ENCODE data around the gene HPCA. TPM values are rescaled to one million over a fixed set of nuclear protein-coding genes. Genes with fewer than 3 reads are reported as not detected.
A peak's percentile ranks its signal among the peaks of the same experiment; 100 is the strongest.

The HPCA gene
- polyA plus RNA-seq, 1 donor (not counting 4 experiments of a cell fraction or from before 2014, with no cell fraction given), result not detected

DNA sequence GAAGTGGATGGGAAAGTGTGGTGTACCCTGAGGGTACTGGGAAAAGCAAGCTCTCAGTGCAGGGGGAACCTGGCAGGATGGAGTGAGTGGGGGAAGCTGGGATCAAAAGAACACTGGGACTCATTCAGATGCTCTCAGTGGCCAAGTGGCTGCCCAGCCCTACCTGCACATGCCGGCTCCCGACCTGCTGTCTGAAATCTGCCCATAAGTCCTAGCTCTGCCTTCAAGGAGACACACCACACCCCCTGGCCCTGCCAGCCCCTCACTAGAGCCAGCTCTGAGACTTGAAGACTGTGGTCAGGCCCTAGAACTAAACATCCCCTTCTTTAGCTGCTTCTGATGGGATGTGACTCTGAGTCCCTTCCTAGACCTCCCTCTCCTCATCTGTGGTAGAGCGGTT, 12.7 kb downstream of the HPCA start:
- TF ChIP-seq, protein P1, sequence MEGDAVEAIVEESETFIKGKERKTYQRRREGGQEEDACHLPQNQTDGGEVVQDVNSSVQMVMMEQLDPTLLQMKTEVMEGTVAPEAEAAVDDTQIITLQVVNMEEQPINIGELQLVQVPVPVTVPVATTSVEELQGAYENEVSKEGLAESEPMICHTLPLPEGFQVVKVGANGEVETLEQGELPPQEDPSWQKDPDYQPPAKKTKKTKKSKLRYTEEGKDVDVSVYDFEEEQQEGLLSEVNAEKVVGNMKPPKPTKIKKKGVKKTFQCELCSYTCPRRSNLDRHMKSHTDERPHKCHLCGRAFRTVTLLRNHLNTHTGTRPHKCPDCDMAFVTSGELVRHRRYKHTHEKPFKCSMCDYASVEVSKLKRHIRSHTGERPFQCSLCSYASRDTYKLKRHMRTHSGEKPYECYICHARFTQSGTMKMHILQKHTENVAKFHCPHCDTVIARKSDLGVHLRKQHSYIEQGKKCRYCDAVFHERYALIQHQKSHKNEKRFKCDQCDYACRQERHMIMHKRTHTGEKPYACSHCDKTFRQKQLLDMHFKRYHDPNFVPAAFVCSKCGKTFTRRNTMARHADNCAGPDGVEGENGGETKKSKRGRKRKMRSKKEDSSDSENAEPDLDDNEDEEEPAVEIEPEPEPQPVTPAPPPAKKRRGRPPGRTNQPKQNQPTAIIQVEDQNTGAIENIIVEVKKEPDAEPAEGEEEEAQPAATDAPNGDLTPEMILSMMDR (optimal IDR thresholded peaks at IDR 0.05 in 1 of 3, IDR thresholded peaks at IDR 0.05 in 1 of 3, conservative IDR thresholded peaks at IDR 0.05 in 1 of 3; ENCODE audit: extremely low read depth in 1 of 3, insufficient read depth in 2 of 3, low read length in 3 of 3), result no peak
- TF ChIP-seq EZH2 (IDR thresholded peaks at IDR 0.05; ENCODE audit: low read length), result no peak
- no peak overlapping the region for H3K4me3 ChIP-seq (ENCODE audit: control insufficient read depth in 2 of 3, extremely low read depth in 1 of 3, insufficient read depth in 2 of 3, low read depth in 1 of 3, low read length in 3 of 3)
- H3K79me2 ChIP-seq (ENCODE audit: control insufficient read depth, insufficient read depth, low read length), result peaks cover 9% of the 10 kb centered on the region
- peaks cover 32% of the 10 kb centered on the region for H3K4me1 ChIP-seq (ENCODE audit: control insufficient read depth, extremely low read depth, insufficient read depth, low read length)
- dilution Hi-C loops (cut with MboI; ENCODE audit: extremely low pct_ligation_motif_present, low sequenced_read_pairs), result no loop called here
- no peaks in the 10 kb centered on the region for H3K27me3 ChIP-seq (ENCODE audit: control insufficient read depth, extremely low read depth, insufficient read depth, low read length)
- FAIRE-seq, result peak; percentile 39
- H3K36me3 ChIP-seq (ENCODE audit: control insufficient read depth in 2 of 2, extremely low read depth in 1 of 2, insufficient read depth in 2 of 2, low read length in 2 of 2), result peaks cover 2 to 19% of the 10 kb centered on the region in 2 experiments
- H3K27ac ChIP-seq (ENCODE audit: control insufficient read depth, insufficient read depth, low read length), result no peak overlapping the region
- H3K9me3 ChIP-seq (ENCODE audit: control insufficient read depth, low read depth, low read length), result no peaks in the 10 kb centered on the region
- no peaks in the 10 kb centered on the region for H4K20me1 ChIP-seq (ENCODE audit: control insufficient read depth, extremely low read depth, insufficient read depth, low read length)
- H3K9ac ChIP-seq (ENCODE audit: control insufficient read depth, extremely low read depth, insufficient read depth, low read length), result no peak overlapping the region
- DNase-seq (ENCODE audit: low read depth, low spot score), result no peak
- no peak overlapping the region for H3K4me2 ChIP-seq (ENCODE audit: control insufficient read depth, extremely low read depth, insufficient read depth, low read depth, low read length)
- H2AFZ ChIP-seq (ENCODE audit: control insufficient read depth, low read length), result no peak overlapping the region
- H3K9me1 ChIP-seq (ENCODE audit: control insufficient read depth, extremely low read depth, insufficient read depth, low read length), result no peaks in the 10 kb centered on the region

DNA sequence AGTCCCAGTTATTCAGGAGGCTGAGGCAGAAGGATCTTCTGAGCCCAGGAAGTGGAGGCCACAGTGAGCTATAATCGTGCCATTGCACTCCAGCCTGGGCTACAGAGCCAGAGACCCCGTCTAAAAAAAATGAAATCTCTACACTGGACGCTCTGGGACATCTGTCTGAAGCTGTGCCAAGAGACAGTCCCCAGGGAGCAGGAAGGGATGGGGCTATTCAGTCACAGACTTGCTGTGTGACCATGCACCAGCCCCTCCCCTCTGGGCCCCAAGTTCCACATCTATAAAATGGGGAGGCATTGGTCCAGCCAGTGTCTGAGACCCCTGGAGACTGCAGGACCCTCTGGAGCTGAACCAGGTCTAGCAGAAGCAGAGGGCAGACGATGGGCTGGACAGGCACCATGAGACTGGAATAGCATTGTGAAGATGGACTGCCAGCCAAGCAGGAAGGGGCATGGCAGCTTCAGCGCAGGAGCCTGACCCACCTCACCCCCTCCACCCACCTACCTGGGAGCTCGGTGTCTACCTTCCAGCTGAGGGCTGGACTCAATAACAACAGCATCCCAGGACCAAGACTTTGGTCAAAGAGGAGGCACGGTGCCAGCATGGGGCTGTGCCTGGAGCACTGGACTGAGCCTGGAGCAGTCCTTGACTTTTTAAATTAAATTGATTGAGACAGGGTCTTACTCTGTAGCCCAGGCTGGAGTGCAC, 13.4 kb downstream of the HPCA start:
- dilution Hi-C loops (cut with MboI; ENCODE audit: extremely low pct_ligation_motif_present, low sequenced_read_pairs), result no loop called here
- Histone ChIP-seq H3K4me2 (ENCODE audit: control insufficient read depth, extremely low read depth, insufficient read depth, low read depth, low read length) (peak overlapping the region; percentile 90), H3K4me1 (ENCODE audit: control insufficient read depth, extremely low read depth, insufficient read depth, low read length) (peaks cover 32% of the 10 kb centered on the region), H2AFZ (ENCODE audit: control insufficient read depth, low read length) (no peak overlapping the region), H3K36me3 (ENCODE audit: control insufficient read depth in 2 of 2, extremely low read depth in 1 of 2, insufficient read depth in 2 of 2, low read length in 2 of 2) (peaks cover 2 to 19% of the 10 kb centered on the region in 2 experiments), H3K9ac (ENCODE audit: control insufficient read depth, extremely low read depth, insufficient read depth, low read length) (peak overlapping the region; percentile 84), H3K79me2 (ENCODE audit: control insufficient read depth, insufficient read depth, low read length) (peaks cover 9% of the 10 kb centered on the region), H3K27ac (ENCODE audit: control insufficient read depth, insufficient read depth, low read length) (no peak overlapping the region), H3K27me3 (ENCODE audit: control insufficient read depth, extremely low read depth, insufficient read depth, low read length) (no peaks in the 10 kb centered on the region), H3K9me1 (ENCODE audit: control insufficient read depth, extremely low read depth, insufficient read depth, low read length) (no peaks in the 10 kb centered on the region), H3K4me3 (ENCODE audit: control insufficient read depth in 2 of 3, extremely low read depth in 1 of 3, insufficient read depth in 2 of 3, low read depth in 1 of 3, low read length in 3 of 3) (peak overlapping the region in 2 of 3 experiments; percentile 83 to 84), H3K9me3 (ENCODE audit: control insufficient read depth, low read depth, low read length) (no peaks in the 10 kb centered on the region), H4K20me1 (ENCODE audit: control insufficient read depth, extremely low read depth, insufficient read depth, low read length) (no peaks in the 10 kb centered on the region)
- TF ChIP-seq, protein P1 (optimal IDR thresholded peaks at IDR 0.05 in 1 of 3, IDR thresholded peaks at IDR 0.05 in 1 of 3, conservative IDR thresholded peaks at IDR 0.05 in 1 of 3; ENCODE audit: extremely low read depth in 1 of 3, insufficient read depth in 2 of 3, low read length in 3 of 3), result no peak
- no peak for TF ChIP-seq EZH2 (IDR thresholded peaks at IDR 0.05; ENCODE audit: low read length)
- DNase-seq (ENCODE audit: low read depth, low spot score) (no peak), FAIRE-seq (no peak)
